H9 (cell line): ENCODE measurements around the gene RASGRF2. TPM values are rescaled to one million over a fixed set of nuclear protein-coding genes. Genes with fewer than 3 reads are reported as not detected.

ENCODE experiments used
- DNase-seq: peaks from one replicate; pipeline ENCODE4 v3.0.0-alpha.2; 2017
- H2AFZ ChIP-seq: one replicate; pipeline ENCODE4 v1.6.1; 2013; ENCODE audit warnings: mild to moderate bottlenecking, low read length, control low read depth, moderate library complexity
- H2AK5ac ChIP-seq: 2 replicates; pipeline ENCODE4 v1.6.1; 2013; ENCODE audit warnings: low read length, control low read depth, mixed read lengths; ENCODE audit not compliant: insufficient read length
- H2BK120ac ChIP-seq: one replicate; pipeline ENCODE4 v1.6.1; 2013; ENCODE audit warnings: low read depth, mild to moderate bottlenecking, low read length, control low read depth, inconsistent platforms; ENCODE audit not compliant: poor library complexity, severe bottlenecking
- H2BK12ac ChIP-seq: 2 replicates; pipeline ENCODE4 v1.6.1; 2013; ENCODE audit warnings: low read length, control low read depth, mixed read lengths, low read depth; ENCODE audit not compliant: insufficient read length
- H2BK15ac ChIP-seq: 2 replicates; pipeline ENCODE4 v1.6.1; 2013; ENCODE audit warnings: low read depth, low read length, control low read depth
- H2BK20ac ChIP-seq: one replicate; pipeline ENCODE4 v1.6.1; 2013; ENCODE audit warnings: low read depth, mild to moderate bottlenecking, low read length, control low read depth, inconsistent platforms; ENCODE audit not compliant: poor library complexity, severe bottlenecking
- H2BK5ac ChIP-seq: 2 replicates; pipeline ENCODE4 v1.6.1; 2013; ENCODE audit warnings: low read length, control low read depth, mixed read lengths; ENCODE audit not compliant: insufficient read length
- H3K14ac ChIP-seq: 2 replicates; pipeline ENCODE4 v1.6.1; 2013; ENCODE audit warnings: low read length, control low read depth; ENCODE audit not compliant: insufficient read depth
- H3K18ac ChIP-seq: 2 replicates; pipeline ENCODE4 v1.6.1; 2013; ENCODE audit warnings: low read depth, mild to moderate bottlenecking, mixed read lengths, low read length, control low read depth; ENCODE audit not compliant: insufficient read length
- H3K23ac ChIP-seq: 2 replicates; pipeline ENCODE4 v1.6.1; 2013; ENCODE audit warnings: low read length, control low read depth, mixed read lengths, low read depth; ENCODE audit not compliant: insufficient read length
- H3K23me2 ChIP-seq: 2 replicates; pipeline ENCODE4 v1.6.1; 2013; ENCODE audit warnings: low read depth, mild to moderate bottlenecking, mixed read lengths, low read length, control low read depth; ENCODE audit not compliant: insufficient read length, poor library complexity, severe bottlenecking
- H3K27ac ChIP-seq: 2 replicates; pipeline ENCODE4 v1.5.1; 2013; ENCODE audit warnings: low read length, control low read depth, mixed read lengths, low read depth; ENCODE audit not compliant: insufficient read length
- H3K27me3 ChIP-seq: 2 replicates; pipeline ENCODE4 v1.6.1; 2013; ENCODE audit warnings: low read length, control low read depth, inconsistent platforms; ENCODE audit not compliant: insufficient read depth
- H3K4ac ChIP-seq: 2 replicates; pipeline ENCODE4 v1.6.1; 2013; ENCODE audit warnings: low read depth, mild to moderate bottlenecking, control low read depth, inconsistent platforms, low read length, moderate library complexity
- H3K4me1 ChIP-seq: 2 replicates; pipeline ENCODE4 v1.6.1; 2013; ENCODE audit warnings: low read length, control low read depth, inconsistent platforms; ENCODE audit not compliant: insufficient read depth
- H3K4me2 ChIP-seq: 2 replicates; pipeline ENCODE4 v1.6.1; 2013; ENCODE audit warnings: low read length, control low read depth, mixed read lengths; ENCODE audit not compliant: insufficient read length, insufficient read depth
- H3K56ac ChIP-seq: 2 replicates; pipeline ENCODE4 v1.6.1; 2013; ENCODE audit warnings: low read depth, mild to moderate bottlenecking, mixed read lengths, low read length, control low read depth; ENCODE audit not compliant: insufficient read length
- H3K79me1 ChIP-seq: 2 replicates; pipeline ENCODE4 v1.6.1; 2013; ENCODE audit warnings: low read depth, mild to moderate bottlenecking, moderate library complexity, low read length, control low read depth, inconsistent platforms; ENCODE audit not compliant: insufficient read depth, poor library complexity, severe bottlenecking
- H3K79me2 ChIP-seq: 2 replicates; pipeline ENCODE4 v1.6.1; 2013; ENCODE audit warnings: low read length, control low read depth, inconsistent platforms; ENCODE audit not compliant: insufficient read depth
- H3K9ac ChIP-seq: 2 replicates; pipeline ENCODE4 v1.6.1; 2013; ENCODE audit warnings: low read length, control low read depth, mixed read lengths; ENCODE audit not compliant: insufficient read length; ENCODE audit errors: extremely low read depth
- H3K9me3 ChIP-seq: one replicate; pipeline ENCODE4 v1.6.1; 2013; ENCODE audit warnings: low read depth, low read length, inconsistent platforms; ENCODE audit not compliant: control insufficient read depth
- H3T11ph ChIP-seq: one replicate; pipeline ENCODE4 v1.6.1; 2013; ENCODE audit warnings: mild to moderate bottlenecking, low read length, control low read depth, inconsistent platforms
- H4K20me1 ChIP-seq: one replicate; pipeline ENCODE4 v1.6.1; 2013; ENCODE audit not compliant: control insufficient read depth, insufficient read length, insufficient read depth
- H4K5ac ChIP-seq: 2 replicates; pipeline ENCODE4 v1.6.1; 2013; ENCODE audit warnings: low read depth, mild to moderate bottlenecking, mixed read lengths, low read length, control low read depth; ENCODE audit not compliant: insufficient read length
- H4K8ac ChIP-seq: replicated peaks from 2 replicates; pipeline ENCODE4 v1.6.1; 2013; ENCODE audit warnings: low read length, control low read depth, mixed read lengths, low read depth; ENCODE audit not compliant: insufficient read length
- H4K91ac ChIP-seq: 2 replicates; pipeline ENCODE4 v1.6.1; 2013; ENCODE audit warnings: low read depth, mild to moderate bottlenecking, moderate library complexity, mixed read lengths, low read length, control low read depth; ENCODE audit not compliant: insufficient read length
- H3K27ac Mint-ChIP-seq, 3 experiments: 2 replicates in 2 of 3; 3 replicates in 1 of 3; pipeline ENCODE4 v1.8.0; 2020 to 2021; ENCODE audit warnings: mixed read lengths in 3 of 3, mild to moderate bottlenecking in 1 of 3, moderate library complexity in 1 of 3
- H3K27me3 Mint-ChIP-seq: 2 replicates; pipeline ENCODE4 v1.8.0; 2021; ENCODE audit warnings: low read depth, mild to moderate bottlenecking, moderate library complexity, mixed read lengths
- H3K36me3 Mint-ChIP-seq, 3 experiments: 2 replicates in 2 of 3; 3 replicates in 1 of 3; pipeline ENCODE4 v1.8.0; 2020 to 2021; ENCODE audit warnings: low read depth in 3 of 3, mixed read lengths in 3 of 3; ENCODE audit not compliant: insufficient read depth in 1 of 3
- H3K4me1 Mint-ChIP-seq, 2 experiments: 2 replicates each; pipeline ENCODE4 v1.8.0; 2020; ENCODE audit warnings: mixed read lengths in 2 of 2
- H3K4me3 Mint-ChIP-seq, 2 experiments: 2 replicates in 1 of 2; 3 replicates in 1 of 2; pipeline ENCODE4 v1.8.0; 2020 to 2021; ENCODE audit warnings: mild to moderate bottlenecking in 2 of 2, mixed read lengths in 2 of 2, moderate library complexity in 1 of 2
- H3K9me3 Mint-ChIP-seq, 2 experiments: 2 replicates in 1 of 2; 3 replicates in 1 of 2; pipeline ENCODE4 v1.8.0; 2020; ENCODE audit warnings: mild to moderate bottlenecking in 2 of 2, mixed read lengths in 2 of 2, moderate library complexity in 1 of 2
- CTCF ChIP-seq: fragments of 200-600 bp; sonication (generic); conservative IDR thresholded peaks from 3 replicates; pipeline ENCODE4 v1.8.0; 2021; ENCODE audit warnings: antibody characterized with exemption, mild to moderate bottlenecking
- WGBS: extraction: QIAGEN DNeasy Blood & Tissue Kit; methylation state at CpG from one replicate; pipeline ENCODE4 v1.1.7; 2013; ENCODE audit warnings: missing lambda C conversion rate, low lambda C conversion rate, mixed read lengths; ENCODE audit not compliant: insufficient read length; ENCODE audit errors: extremely low coverage; 5-methylcytosine and 5-hydroxymethylcytosine counted together
- total RNA-seq: library from RNA; stranded (reverse); gene quantifications from 2 replicates; pipeline ENCODE4 v1.2.1, GENCODE V29; 2021

Gene RASGRF2
- total RNA-seq, 1 experiment from 2014 or later, result 13.5 TPM

GRCh38 chr5:81226286-81226685 is 266.1 kb downstream of the RASGRF2 start:
- no peak overlapping the region for H3K27ac Mint-ChIP-seq
- Histone ChIP-seq H3K27ac (no peak overlapping the region), H2BK15ac (no peak overlapping the region), H3K23ac (no peak overlapping the region), H2AK5ac (no peak overlapping the region), H4K8ac (no peak overlapping the region), H4K20me1 (no peaks in the 10 kb centered on the region), H2BK12ac (no peak overlapping the region), H3K56ac (no peak overlapping the region), H3K14ac (no peak overlapping the region), H3K27me3 (no peaks in the 10 kb centered on the region), H3K79me1 (no peaks in the 10 kb centered on the region), H3K79me2 (no peaks in the 10 kb centered on the region), H4K5ac (no peak overlapping the region), H2AFZ (no peak overlapping the region), H2BK120ac (no peak overlapping the region), H3K9me3 (no peaks in the 10 kb centered on the region), H3K23me2 (no peaks in the 10 kb centered on the region), H3T11ph (no peak overlapping the region), H3K4me1 (no peaks in the 10 kb centered on the region), H2BK20ac (no peak overlapping the region), H3K4ac (no peak overlapping the region), H2BK5ac (no peak overlapping the region), H3K18ac (no peak overlapping the region), H3K4me2 (no peak overlapping the region), H4K91ac (no peak overlapping the region), H3K9ac (no peak overlapping the region)
- no peaks in the 10 kb centered on the region for H3K4me1 Mint-ChIP-seq
- no peaks in the 10 kb centered on the region for H3K9me3 Mint-ChIP-seq
- WGBS, result no CpG with 5 or more reads among the region's 2 CpGs
- H3K36me3 Mint-ChIP-seq, result no peaks in the 10 kb centered on the region
- no peak for TF ChIP-seq CTCF
- no peaks in the 10 kb centered on the region; the same call in 1 of the 2 replicates for H3K27me3 Mint-ChIP-seq
- no peak overlapping the region for H3K4me3 Mint-ChIP-seq
- no peak for DNase-seq
